Measurements from ENCODE around the gene C9orf72. TPM values are rescaled to one million over a fixed set of nuclear protein-coding genes. Genes with fewer than 3 reads are reported as not detected.

Gene C9orf72
- total and polyA plus RNA-seq, 2 of the 13 experiments (the other 11 are each of a cell fraction or from before 2014, with no cell fraction given): 3.1 to 5.9 TPM

DNA sequence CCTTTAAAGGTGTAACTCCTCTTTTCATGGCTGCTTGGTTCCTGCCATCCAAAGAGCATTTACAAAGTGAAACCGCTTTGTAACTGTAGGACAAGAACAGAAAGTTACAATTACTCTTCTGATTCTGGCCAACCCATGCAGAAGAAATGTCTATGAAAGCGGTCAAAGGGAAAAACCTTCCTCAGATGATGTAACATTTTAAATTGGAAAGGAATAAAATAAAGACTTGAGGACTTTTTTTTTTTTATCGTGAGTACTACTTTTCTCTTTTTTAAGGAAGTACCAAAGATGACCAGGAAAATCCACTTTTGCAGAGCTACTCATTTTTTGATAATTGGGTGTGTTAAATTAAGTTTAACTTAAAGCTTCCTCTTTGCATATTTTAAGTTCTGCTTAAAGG, 13.0 kb upstream of the C9orf72 start:
- intact Hi-C loops (cut with micrococcal nuclease; ENCODE audit: unreplicated experiment) (no loop called here), in situ Hi-C loops (cut with HindIII; ENCODE audit: extremely low pct_ligation_motif_present, low pct_unique_long_range_greater_than_20kb) (no loop called here)
- no peak for ATAC-seq
- peak overlapping the region; percentile 36 for H2AFZ ChIP-seq (ENCODE audit: low read length)
- no peak overlapping the region for H3K9ac ChIP-seq (ENCODE audit: insufficient read depth, low read depth, low read length)
- H4K20me1 ChIP-seq (ENCODE audit: insufficient read depth, low read length): no peaks in the 10 kb centered on the region
- no peak for FAIRE-seq
- 25% methylated on average over 3 of the region's 3 CpGs for WGBS (ENCODE audit: low lambda C conversion rate)
- no peaks in the 10 kb centered on the region for H3K9me3 ChIP-seq (ENCODE audit: low read length)
- H3K4me2 ChIP-seq (ENCODE audit: low read depth, low read length): peak overlapping the region; percentile 41; the same call in 1 of the 2 replicates
- H3K4me1 ChIP-seq (ENCODE audit: insufficient read depth, low read length): no peaks in the 10 kb centered on the region
- no peak overlapping the region for H3K27ac ChIP-seq (ENCODE audit: extremely low read length, insufficient read depth, low read length)
- H3K4me3 ChIP-seq (replicated peaks in 1 of 3; ENCODE audit: insufficient read depth in 1 of 3, low read depth in 2 of 3, low read length in 3 of 3): no peak overlapping the region
- DNase-seq (ENCODE audit: low spot score): no peak
- TF ChIP-seq THAP11 (CRISPR knock-in tag; IDR thresholded peaks at IDR 0.05) (no peak), AKAP8 (CRISPR knock-in tag; IDR thresholded peaks at IDR 0.05) (no peak), RBAK (CRISPR knock-in tag; IDR thresholded peaks at IDR 0.05) (no peak), ZBED4 (CRISPR knock-in tag; IDR thresholded peaks at IDR 0.05; ENCODE audit: borderline replicate concordance) (no peak), CAMTA2 (CRISPR knock-in tag; IDR thresholded peaks at IDR 0.05; ENCODE audit: borderline replicate concordance) (no peak), ZNF503 (CRISPR knock-in tag; IDR thresholded peaks at IDR 0.05) (no peak), AHR (CRISPR knock-in tag; IDR thresholded peaks at IDR 0.05) (no peak)
- no TSS peak for BruUV-seq (replicated peaks)
- no peaks in the 10 kb centered on the region for H3K79me2 ChIP-seq (ENCODE audit: insufficient read depth, low read length)
- H3K27me3 ChIP-seq (ENCODE audit: control insufficient read depth in 1 of 2, insufficient read depth in 2 of 2, low read length in 2 of 2): no peaks in the 10 kb centered on the region
- POLR2A ChIA-PET: no interaction called here
- no peaks in the 10 kb centered on the region for H3K36me3 ChIP-seq (replicated peaks in 1 of 2; ENCODE audit: control insufficient read depth in 1 of 2, insufficient read depth in 2 of 2, low read length in 2 of 2)
- CTCF ChIA-PET (ENCODE audit: low intra/inter-chr PET ratio, low total read pairs): no interaction called here

All from HepG2 (cell line).